Keratinocyte (primary cell): Measurements from ENCODE around the gene KSR2.

Experiments used
- CTCF ChIP-seq, 3 experiments: IDR thresholded peaks in 1 of 3; conservative IDR thresholded peaks in 1 of 3; optimal IDR thresholded peaks in 1 of 3; 2 replicates in 2 of 3; 3 replicates in 1 of 3; pipeline versions ENCODE3 to v1.5.1; 2011; ENCODE audit warnings: low read length in 3 of 3, mild to moderate bottlenecking in 3 of 3, moderate library complexity in 2 of 3, control low read depth in 1 of 3, inconsistent platforms in 1 of 3; ENCODE audit not compliant: insufficient read depth in 2 of 3; ENCODE audit errors: extremely low read depth in 1 of 3
- EZH2 ChIP-seq: IDR thresholded peaks from one replicate; pipeline ENCODE4 v1.6.1; 2012; ENCODE audit warnings: inconsistent platforms, mild to moderate bottlenecking, low read length, moderate library complexity

- TF ChIP-seq EZH2 (no peak), CTCF (optimal IDR thresholded peaks at IDR 0.05 in 1 of 3, IDR thresholded peaks at IDR 0.05 in 1 of 3, conservative IDR thresholded peaks at IDR 0.05 in 1 of 3; ENCODE audit: extremely low read depth in 1 of 3, insufficient read depth in 2 of 3, low read length in 3 of 3) (no peak)
These were observed 269.2 kb downstream of the KSR2 start for GRCh38 chr12:117699575-117699974.
